ENCODE data around the gene LRRC56. TPM values are rescaled to one million over a fixed set of nuclear protein-coding genes. Genes with fewer than 3 reads are reported as not detected.

Gene LRRC56
- total RNA-seq, 4 donors from 2014 or later: 1.7 to 2.4 (median 2.1) TPM

DNA sequence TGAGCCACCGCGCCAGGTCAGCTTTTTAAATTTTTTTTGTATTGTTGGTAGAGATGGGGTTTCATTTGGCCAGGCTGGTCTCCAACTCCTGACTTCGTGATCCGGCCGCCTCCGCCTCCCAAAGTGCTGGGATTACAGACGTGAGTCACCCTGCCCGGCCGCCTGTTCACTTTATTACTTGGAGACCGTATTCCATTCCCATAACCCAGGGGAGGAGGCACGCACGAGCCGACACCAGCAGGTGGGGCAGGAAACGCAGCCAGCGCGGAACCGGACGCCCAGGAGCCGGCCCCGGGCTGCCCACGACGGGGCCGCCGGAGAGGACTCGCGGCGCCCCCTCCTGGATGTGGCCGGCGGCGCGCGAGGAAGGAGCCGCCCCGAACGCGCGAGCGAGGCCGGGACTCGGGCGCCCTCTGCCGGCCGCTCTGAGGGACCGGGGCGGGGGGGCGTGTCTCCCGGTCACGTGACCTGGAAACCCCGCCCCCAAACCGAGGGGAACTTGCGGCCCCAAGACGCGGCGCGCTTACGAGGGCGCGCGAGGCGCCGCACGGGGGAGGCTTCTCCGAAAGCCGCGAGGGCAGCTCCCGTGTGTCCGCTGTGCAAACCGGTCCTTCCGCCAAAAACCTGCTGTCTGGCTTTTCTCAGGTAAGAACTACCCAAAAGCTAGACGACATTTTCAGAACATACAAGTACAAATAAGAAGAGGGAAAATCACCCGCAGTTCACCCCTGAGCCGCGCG is 18.7 kb upstream of the LRRC56 start:
- Histone ChIP-seq H3K9me3 (no peaks in the 10 kb centered on the region), H3K36me3 (peaks cover 3% of the 10 kb centered on the region), H3K27me3 (no peaks in the 10 kb centered on the region), H3K4me3 (peak overlapping the region; percentile 22), H3K4me1 (peaks cover 12% of the 10 kb centered on the region), H3K27ac (peak overlapping the region; percentile 72)
- WGBS: 21% methylated on average over 17 of the region's 74 CpGs
- peak; percentile 96 for DNase-seq (ENCODE audit: low spot score in 2 of 2)
- no peak for TF ChIP-seq POLR2A (IDR thresholded peaks at IDR 0.05)
- TF ChIP-seq, protein P1, sequence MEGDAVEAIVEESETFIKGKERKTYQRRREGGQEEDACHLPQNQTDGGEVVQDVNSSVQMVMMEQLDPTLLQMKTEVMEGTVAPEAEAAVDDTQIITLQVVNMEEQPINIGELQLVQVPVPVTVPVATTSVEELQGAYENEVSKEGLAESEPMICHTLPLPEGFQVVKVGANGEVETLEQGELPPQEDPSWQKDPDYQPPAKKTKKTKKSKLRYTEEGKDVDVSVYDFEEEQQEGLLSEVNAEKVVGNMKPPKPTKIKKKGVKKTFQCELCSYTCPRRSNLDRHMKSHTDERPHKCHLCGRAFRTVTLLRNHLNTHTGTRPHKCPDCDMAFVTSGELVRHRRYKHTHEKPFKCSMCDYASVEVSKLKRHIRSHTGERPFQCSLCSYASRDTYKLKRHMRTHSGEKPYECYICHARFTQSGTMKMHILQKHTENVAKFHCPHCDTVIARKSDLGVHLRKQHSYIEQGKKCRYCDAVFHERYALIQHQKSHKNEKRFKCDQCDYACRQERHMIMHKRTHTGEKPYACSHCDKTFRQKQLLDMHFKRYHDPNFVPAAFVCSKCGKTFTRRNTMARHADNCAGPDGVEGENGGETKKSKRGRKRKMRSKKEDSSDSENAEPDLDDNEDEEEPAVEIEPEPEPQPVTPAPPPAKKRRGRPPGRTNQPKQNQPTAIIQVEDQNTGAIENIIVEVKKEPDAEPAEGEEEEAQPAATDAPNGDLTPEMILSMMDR (IDR thresholded peaks at IDR 0.05): peak; percentile 100

GRCh38 chr11:520428-521176 is 16.7 kb upstream of the LRRC56 start:
- Histone ChIP-seq H3K27ac (no peak overlapping the region), H3K27me3 (no peaks in the 10 kb centered on the region), H3K4me1 (peaks cover 7% of the 10 kb centered on the region), H3K4me3 (no peak overlapping the region), H3K36me3 (no peaks in the 10 kb centered on the region), H3K9me3 (no peaks in the 10 kb centered on the region)
- TF ChIP-seq POLR2A (IDR thresholded peaks at IDR 0.05) (no peak), EP300 (IDR thresholded peaks at IDR 0.05) (no peak)
- TF ChIP-seq, protein P1 (IDR thresholded peaks at IDR 0.05): no peak
- 95% methylated on average over 35 of the region's 39 CpGs for WGBS
- DNase-seq (ENCODE audit: low spot score in 2 of 2): peak in 1 of 2 donors; percentile 71

- Histone ChIP-seq H3K4me1 (peaks cover 7% of the 10 kb centered on the region), H3K27ac (no peak overlapping the region), H3K36me3 (no peaks in the 10 kb centered on the region), H3K4me3 (no peak overlapping the region), H3K27me3 (no peaks in the 10 kb centered on the region), H3K9me3 (no peaks in the 10 kb centered on the region)
- no peak for DNase-seq (ENCODE audit: low spot score in 2 of 2)
- 92% methylated on average over 10 of the region's 10 CpGs for WGBS
- TF ChIP-seq, protein P1 (IDR thresholded peaks at IDR 0.05): no peak
- no peak for TF ChIP-seq POLR2AphosphoS5 (IDR thresholded peaks at IDR 0.05)
- TF ChIP-seq EP300 (IDR thresholded peaks at IDR 0.05): no peak
- no peak for TF ChIP-seq POLR2A (IDR thresholded peaks at IDR 0.05)
Measured at GRCh38 chr11:521177-521688, 16.1 kb upstream of the LRRC56 start.

- Histone ChIP-seq H3K36me3 (peaks cover 6% of the 10 kb centered on the region), H3K4me1 (no peaks in the 10 kb centered on the region), H3K4me3 (no peak overlapping the region), H3K27me3 (no peaks in the 10 kb centered on the region), H3K27ac (no peak overlapping the region), H3K9me3 (no peaks in the 10 kb centered on the region)
- DNase-seq (ENCODE audit: low spot score in 2 of 2): no peak
- 46% methylated on average over 13 of the region's 17 CpGs for WGBS
- TF ChIP-seq POLR2AphosphoS5 (IDR thresholded peaks at IDR 0.05) (no peak), EP300 (IDR thresholded peaks at IDR 0.05) (no peak), POLR2A (IDR thresholded peaks at IDR 0.05) (no peak)
- TF ChIP-seq, protein P1 (IDR thresholded peaks at IDR 0.05): no peak
Measured at GRCh38 chr11:526192-526591, 11.1 kb upstream of the LRRC56 start.

GRCh38 chr11:528166-528814 is 9.0 kb upstream of the LRRC56 start:
- no peak for DNase-seq (ENCODE audit: low spot score in 2 of 2)
- H3K9me3 ChIP-seq: no peaks in the 10 kb centered on the region
- no peak overlapping the region for H3K27ac ChIP-seq
- peaks cover 27% of the 10 kb centered on the region for H3K36me3 ChIP-seq
- no peaks in the 10 kb centered on the region for H3K27me3 ChIP-seq
- 89% methylated on average over 16 of the region's 30 CpGs for WGBS
- peaks cover 12% of the 10 kb centered on the region for H3K4me1 ChIP-seq
- H3K4me3 ChIP-seq: no peak overlapping the region
- TF ChIP-seq EP300 (IDR thresholded peaks at IDR 0.05) (no peak), POLR2A (IDR thresholded peaks at IDR 0.05) (no peak), POLR2AphosphoS5 (IDR thresholded peaks at IDR 0.05) (no peak)
- TF ChIP-seq, protein P1 (IDR thresholded peaks at IDR 0.05): no peak

Data from suprapubic skin (tissue), 4 donors.